ENCODE results near the gene UBLCP1.
"Not testable (repeated sequence)": the region's sequence is repeated elsewhere in the genome, so short reads cannot be mapped to it uniquely, and the experiment has no call there.

UBLCP1 gene

DNA sequence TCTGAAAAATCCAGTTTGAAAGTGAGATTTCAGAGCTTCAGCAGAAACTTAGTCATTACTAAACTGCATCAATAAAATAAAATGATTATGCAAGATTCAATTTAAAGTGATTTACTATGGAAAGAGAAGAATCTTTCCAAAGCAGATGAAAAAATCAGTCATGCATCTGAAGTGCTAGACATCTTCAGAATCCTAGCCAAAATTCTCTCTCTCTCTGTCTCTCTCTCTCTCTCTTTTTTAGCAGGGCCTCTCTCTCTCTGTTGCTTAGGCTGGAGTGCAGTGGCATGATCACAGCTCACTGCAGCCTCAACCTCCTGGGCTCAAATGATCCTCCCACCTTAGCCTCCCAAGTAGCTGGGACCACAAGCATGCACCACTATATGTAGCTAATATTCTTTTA lies 18.2 kb upstream of the UBLCP1 start:
- DNase-seq (ENCODE audit: low read depth): no peak
- no peak for TF ChIP-seq CTCF (IDR thresholded peaks at IDR 0.05; ENCODE audit: low read depth, low read length, missing control alignments)
- in situ Hi-C loops (cut with HindIII; ENCODE audit: low sequenced_read_pairs): no loop called here
- no peak overlapping the region for H3K4me3 ChIP-seq (ENCODE audit: low read depth, low read length)

DNA sequence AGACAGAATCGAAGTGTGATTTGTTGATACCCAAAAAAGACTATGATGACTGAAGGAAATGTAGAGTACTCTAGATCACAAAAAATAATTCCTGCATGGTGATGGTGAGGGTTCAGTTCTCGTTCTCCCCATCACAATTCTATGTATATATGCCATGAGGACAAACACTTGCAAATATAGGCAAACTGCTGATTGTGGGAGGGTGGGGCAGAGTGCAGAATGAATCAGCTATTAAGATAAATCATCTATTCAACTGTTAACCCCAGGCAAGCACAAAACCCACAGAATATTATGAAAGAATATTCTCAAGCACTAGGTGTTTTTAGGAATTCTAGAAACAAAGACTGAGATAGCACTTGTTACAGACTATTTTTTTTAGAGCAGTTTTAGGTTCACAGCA lies 13.9 kb upstream of the UBLCP1 start:
- no peak for DNase-seq (ENCODE audit: low read depth)
- H3K4me3 ChIP-seq (ENCODE audit: low read depth, low read length): no peak overlapping the region
- in situ Hi-C loops (cut with HindIII; ENCODE audit: low sequenced_read_pairs): no loop called here
- no peak for TF ChIP-seq CTCF (IDR thresholded peaks at IDR 0.05; ENCODE audit: low read depth, low read length, missing control alignments)

DNA sequence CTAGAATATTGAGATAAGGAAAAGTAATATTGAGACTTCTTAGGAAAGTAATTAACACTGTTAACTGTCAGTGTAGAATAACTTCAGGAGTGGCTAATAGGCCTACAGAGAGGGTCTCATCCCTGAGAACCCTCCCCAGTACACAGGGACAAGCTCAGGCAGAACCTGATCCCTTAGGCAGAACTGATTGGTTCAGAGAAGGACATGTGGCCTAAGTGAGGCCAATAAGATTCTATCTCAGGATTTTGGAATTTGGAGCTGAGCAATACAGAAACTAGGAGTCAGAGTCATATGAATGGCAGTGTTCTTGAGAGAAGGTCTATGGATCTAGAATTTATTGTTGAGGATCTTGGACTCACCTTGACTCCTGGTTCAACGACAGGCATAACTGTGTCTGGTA lies 10.9 kb upstream of the UBLCP1 start:
- no peak for DNase-seq (ENCODE audit: low read depth)
- no peak for TF ChIP-seq CTCF (IDR thresholded peaks at IDR 0.05; ENCODE audit: low read depth, low read length, missing control alignments)
- no peak overlapping the region for H3K4me3 ChIP-seq (ENCODE audit: low read depth, low read length)
- in situ Hi-C loops (cut with HindIII; ENCODE audit: low sequenced_read_pairs): no loop called here

DNA sequence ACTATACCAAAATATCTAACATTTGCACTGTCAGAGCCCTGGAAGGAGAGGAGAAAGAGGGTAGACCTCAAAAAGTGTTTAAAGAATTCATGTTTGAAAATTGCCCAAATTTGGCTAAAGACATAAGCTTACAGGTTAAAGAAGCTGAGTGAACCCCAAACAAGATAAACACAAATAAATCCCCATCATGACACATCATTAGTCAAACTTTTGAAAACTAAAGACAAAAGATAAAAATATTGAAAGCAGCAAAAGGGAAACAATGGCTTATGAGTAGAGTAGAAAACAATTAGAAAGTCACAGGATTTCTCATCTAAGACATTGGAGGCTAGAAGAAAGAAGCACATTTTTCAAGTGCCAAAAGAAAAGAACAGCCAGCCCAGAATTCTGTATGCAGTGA lies 6.1 kb upstream of the UBLCP1 start:
- no peak for TF ChIP-seq CTCF (IDR thresholded peaks at IDR 0.05; ENCODE audit: low read depth, low read length, missing control alignments)
- no peak for DNase-seq (ENCODE audit: low read depth)
- no peak overlapping the region for H3K4me3 ChIP-seq (ENCODE audit: low read depth, low read length)
- in situ Hi-C loops (cut with HindIII; ENCODE audit: low sequenced_read_pairs): no loop called here

- no peak for TF ChIP-seq CTCF (IDR thresholded peaks at IDR 0.05; ENCODE audit: low read depth, low read length, missing control alignments)
- H3K4me3 ChIP-seq (ENCODE audit: low read depth, low read length): no peak overlapping the region
- in situ Hi-C loops (cut with HindIII; ENCODE audit: low sequenced_read_pairs): no loop called here
- no peak for DNase-seq (ENCODE audit: low read depth)
Measured at GRCh38 chr5:159257629-159258283, 5.3 kb upstream of the UBLCP1 start.

GRCh38 chr5:159258361-159258760 lies 4.7 kb upstream of the UBLCP1 start:
- DNase-seq (ENCODE audit: low read depth): no peak
- no peak overlapping the region for H3K4me3 ChIP-seq (ENCODE audit: low read depth, low read length)
- TF ChIP-seq CTCF (IDR thresholded peaks at IDR 0.05; ENCODE audit: low read depth, low read length, missing control alignments): no peak
- in situ Hi-C loops (cut with HindIII; ENCODE audit: low sequenced_read_pairs): no loop called here

DNA sequence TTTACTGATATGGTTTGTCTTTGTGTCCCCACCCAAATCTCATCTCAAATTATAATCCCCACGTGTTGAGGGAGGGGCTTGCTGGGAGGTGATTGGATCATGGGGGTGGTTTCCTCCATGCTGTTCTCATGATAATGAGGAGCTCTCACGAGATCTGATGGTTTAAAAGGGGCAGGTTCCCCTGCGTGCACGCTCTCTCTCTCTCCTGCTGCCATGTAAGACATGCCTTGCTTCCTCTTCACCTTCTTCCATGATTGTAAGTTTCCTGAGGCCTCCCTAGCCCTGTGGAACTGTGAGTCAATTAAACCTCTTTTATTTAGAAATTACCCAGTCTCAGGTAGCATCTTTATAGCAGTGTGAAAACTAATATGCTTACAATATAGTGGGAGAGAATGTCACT lies 2.9 kb upstream of the UBLCP1 start:
- in situ Hi-C loops (cut with HindIII; ENCODE audit: low sequenced_read_pairs); H3K4me3 ChIP-seq (ENCODE audit: low read depth, low read length); DNase-seq (ENCODE audit: low read depth): not testable (repeated sequence)
